ENCODE results near the gene NEDD8. TPM values are rescaled to one million over a fixed set of nuclear protein-coding genes. Genes with fewer than 3 reads are reported as not detected.

NEDD8 gene
- total RNA-seq, 1 experiment from 2014 or later: 178 TPM

- no peak for TF ChIP-seq REST (IDR thresholded peaks at IDR 0.05; ENCODE audit: low read depth)
These were observed 724 bp upstream of the NEDD8 start, which contains the start of gene GMPR2 (continued) for GRCh38 chr14:24232645-24233537.

GRCh38 chr14:24231263-24232120 is 675 bp downstream of the NEDD8 start:
- ATAC-seq (peak; percentile 26), DNase-seq (ENCODE audit: low read depth, low spot score) (no peak)
- Histone ChIP-seq H4K20me1 (ENCODE audit: insufficient read depth) (no peaks in the 10 kb centered on the region), H3K27me3 (ENCODE audit: insufficient read depth, low read length) (no peaks in the 10 kb centered on the region), H3K27ac (ENCODE audit: low read depth, low read length) (peak overlapping the region; percentile 94), H3K4me2 (ENCODE audit: low read length) (peak overlapping the region; percentile 89), H3K36me3 (ENCODE audit: control insufficient read depth in 1 of 2, insufficient read depth in 2 of 2, low read length in 2 of 2) (peaks cover 17% of the 10 kb centered on the region in 2 experiments; a peak in 3 of 4 replicates), H3K4me3 (replicated peaks in 1 of 2; ENCODE audit: low read depth in 1 of 2, low read length in 2 of 2) (peak overlapping the region; percentile 96 to 100), H3K9ac (ENCODE audit: low read length) (peak overlapping the region; percentile 94), H2AFZ (ENCODE audit: low read depth, low read length, poor library complexity, severe bottlenecking) (no peak overlapping the region), H3K4me1 (ENCODE audit: control insufficient read depth in 1 of 2, insufficient read depth in 2 of 2, low read length in 2 of 2) (peaks cover 14 to 22% of the 10 kb centered on the region in 2 experiments), H3K9me3 (ENCODE audit: control insufficient read depth in 1 of 2, insufficient read depth in 1 of 2, low read depth in 1 of 2, low read length in 2 of 2) (no peaks in the 10 kb centered on the region), H3K9me2 (ENCODE audit: insufficient read depth) (no peaks in the 10 kb centered on the region), H3K79me2 (ENCODE audit: insufficient read depth, low read length) (peaks cover 86% of the 10 kb centered on the region)
- RAD21 ChIA-PET (ENCODE audit: low non-redundant PET in 1 of 2, low total read pairs in 2 of 2, uncharacterized antibody in 2 of 2, unreplicated experiment in 2 of 2): interaction anchor here in 1 of 2 experiments (0.6 kb wide), 1 partner anchor 167 kb away, joined by 6 read pairs; no protein-coding TSS in a partner anchor
- POLR2A ChIA-PET: no interaction called here
- BruUV-seq (replicated peaks): TSS peak; percentile 75
- intact Hi-C loops (cut with micrococcal nuclease): loop anchor here (1.0 to 2.0 kb wide), 2 partner anchors 15 to 66 kb away; partner anchors contain the start of gene MDP1
- CTCF ChIA-PET: no interaction called here
- TF ChIP-seq CBX3 (IDR thresholded peaks at IDR 0.05; ENCODE audit: low read depth) (no peak), REST (IDR thresholded peaks at IDR 0.05; ENCODE audit: low read depth) (no peak), FOSL1 (IDR thresholded peaks at IDR 0.05; ENCODE audit: low read depth) (no peak), EGR1 (IDR thresholded peaks at IDR 0.05; ENCODE audit: low read depth) (no peak), ATF3 (IDR thresholded peaks at IDR 0.05) (no peak), ELF1 (IDR thresholded peaks at IDR 0.05; ENCODE audit: borderline replicate concordance, low read depth) (no peak), ZFX (IDR thresholded peaks at IDR 0.05) (peak; percentile 54), CTCF (IDR thresholded peaks at IDR 0.05 in 2 of 3, conservative IDR thresholded peaks at IDR 0.05 in 1 of 3; ENCODE audit: borderline replicate concordance in 1 of 3, insufficient read depth in 1 of 3, low read depth in 2 of 3, low read length in 2 of 3) (no peak), JUND (IDR thresholded peaks at IDR 0.05) (no peak), CEBPB (IDR thresholded peaks at IDR 0.05; ENCODE audit: low read depth) (no peak), POLR2A (IDR thresholded peaks at IDR 0.05; ENCODE audit: borderline replicate concordance, extremely low read depth, insufficient read depth, insufficient read length) (no peak), YY1 (IDR thresholded peaks at IDR 0.05; ENCODE audit: extremely low read depth, insufficient replicate concordance, low read depth, low read length) (no peak)

Measured in HCT116 (cell line).